Caco-2 (cell line): ENCODE measurements around the gene SCRN1. TPM values are rescaled to one million over a fixed set of nuclear protein-coding genes. Genes with fewer than 3 reads are reported as not detected.

Source experiments
- BruUV-seq: library from RNA; stranded (reverse); fragments of 400-500 nt; replicated peaks from 2 replicates; lab custom pipeline; 2021; lab: Mats Ljungman, UMichigan
- CTCF ChIA-PET: fragments of 300-600 bp; sonication (Branson Sonifier 250); formaldehyde crosslinking; loops from one replicate; lab custom pipeline; 2022; ENCODE audit warnings: antibody characterized with exemption; lab: Charles Lee
- POLR2A ChIA-PET: fragments of 300-600 bp; sonication (Branson Sonifier 250); formaldehyde crosslinking; loops from one replicate; lab custom pipeline; 2022; ENCODE audit warnings: antibody characterized with exemption; lab: Charles Lee
- DNase-seq, 2 experiments: peaks; one replicate each; pipeline versions ENCODE4 v3.0.0 to v3.0.0-alpha.2; 2020 to 2022
- H3K27me3 ChIP-seq: replicated peaks from 2 replicates; pipeline ENCODE4 v1.6.0; 2011; ENCODE audit warnings: low read length; ENCODE audit not compliant: control insufficient read depth, insufficient read depth
- H3K36me3 ChIP-seq: 2 replicates; pipeline ENCODE4 v1.5.1; 2011; ENCODE audit warnings: low read length; ENCODE audit not compliant: control insufficient read depth, insufficient read depth
- H3K4me1 ChIP-seq: fragments of 250-450 bp; sonication (Bioruptor Pico); 2 replicates; pipeline ENCODE4 v1.5.1; 2020; ENCODE audit warnings: mild to moderate bottlenecking
- H3K4me3 ChIP-seq: 2 replicates; pipeline ENCODE4 v1.5.1; 2011; ENCODE audit warnings: low read depth, mild to moderate bottlenecking, control low read depth, low read length
- H3K9me3 ChIP-seq: fragments of 250-450 bp; sonication (Bioruptor Pico); 2 replicates; pipeline ENCODE4 v1.5.1; 2020; ENCODE audit warnings: mild to moderate bottlenecking, moderate library complexity
- H3K27ac Mint-ChIP-seq: one replicate; pipeline ENCODE4 v1.8.0; 2022; ENCODE audit warnings: mixed read lengths; ENCODE audit not compliant: unreplicated experiment
- H3K27me3 Mint-ChIP-seq: one replicate; pipeline ENCODE4 v1.8.0; 2022; ENCODE audit warnings: mixed read lengths; ENCODE audit not compliant: insufficient read depth, unreplicated experiment
- H3K36me3 Mint-ChIP-seq: one replicate; pipeline ENCODE4 v1.8.0; 2022; ENCODE audit warnings: mild to moderate bottlenecking, mixed read lengths; ENCODE audit not compliant: insufficient read depth, unreplicated experiment
- H3K4me1 Mint-ChIP-seq: one replicate; pipeline ENCODE4 v1.8.0; 2022; ENCODE audit warnings: low read depth, mixed read lengths; ENCODE audit not compliant: unreplicated experiment
- H3K4me3 Mint-ChIP-seq: one replicate; pipeline ENCODE4 v1.8.0; 2022; ENCODE audit warnings: mild to moderate bottlenecking, moderate library complexity, mixed read lengths; ENCODE audit not compliant: unreplicated experiment
- H3K9me3 Mint-ChIP-seq: one replicate; pipeline ENCODE4 v1.8.0; 2022; ENCODE audit warnings: mixed read lengths; ENCODE audit not compliant: unreplicated experiment
- intact Hi-C: fragments of 100-400 bp; cut with micrococcal nuclease; formaldehyde crosslinking; loops from one replicate; pipeline ENCODE4 v1.10.0; 2022; ENCODE audit not compliant: unreplicated experiment
- total RNA-seq: library from RNA; stranded (reverse); gene quantifications from 2 replicates; pipeline ENCODE4 v1.2.3, GENCODE V29; 2022
- TF ChIP-seq, protein P1 (sequence below), 2 experiments: fragments of 200-600 bp in 1 of 2; IDR thresholded peaks; 1 replicate in 1 of 2; 2 replicates in 1 of 2; pipeline versions ENCODE4 v1.5.1 to v1.8.0; 2011 to 2022; ENCODE audit warnings: antibody characterized with exemption in 1 of 2, control low read depth in 1 of 2, inconsistent platforms in 1 of 2, low read depth in 1 of 2, low read length in 1 of 2, mild to moderate bottlenecking in 1 of 2, moderate library complexity in 1 of 2; ENCODE audit not compliant: insufficient read depth in 1 of 2, severe bottlenecking in 1 of 2, unreplicated experiment in 1 of 2

The SCRN1 gene
- total RNA-seq, 1 experiment from 2014 or later: 92.9 TPM

GRCh38 chr7:30027065-30027456 lies 37.5 kb upstream of the SCRN1 start:
- BruUV-seq: no TSS peak
- Histone ChIP-seq H3K4me1 (peaks cover 8% of the 10 kb centered on the region), H3K27me3 (no peaks in the 10 kb centered on the region), H3K4me3 (peak overlapping the region; percentile 89), H3K36me3 (no peaks in the 10 kb centered on the region), H3K9me3 (no peaks in the 10 kb centered on the region)
- CTCF ChIA-PET: interaction anchor here (3.3 kb wide), 1 partner anchor 35 kb away, joined by 15 read pairs; no protein-coding TSS in a partner anchor
- peak overlapping the region; percentile 94 for H3K27ac Mint-ChIP-seq
- no peak overlapping the region for H3K4me3 Mint-ChIP-seq
- TF ChIP-seq, protein P1, sequence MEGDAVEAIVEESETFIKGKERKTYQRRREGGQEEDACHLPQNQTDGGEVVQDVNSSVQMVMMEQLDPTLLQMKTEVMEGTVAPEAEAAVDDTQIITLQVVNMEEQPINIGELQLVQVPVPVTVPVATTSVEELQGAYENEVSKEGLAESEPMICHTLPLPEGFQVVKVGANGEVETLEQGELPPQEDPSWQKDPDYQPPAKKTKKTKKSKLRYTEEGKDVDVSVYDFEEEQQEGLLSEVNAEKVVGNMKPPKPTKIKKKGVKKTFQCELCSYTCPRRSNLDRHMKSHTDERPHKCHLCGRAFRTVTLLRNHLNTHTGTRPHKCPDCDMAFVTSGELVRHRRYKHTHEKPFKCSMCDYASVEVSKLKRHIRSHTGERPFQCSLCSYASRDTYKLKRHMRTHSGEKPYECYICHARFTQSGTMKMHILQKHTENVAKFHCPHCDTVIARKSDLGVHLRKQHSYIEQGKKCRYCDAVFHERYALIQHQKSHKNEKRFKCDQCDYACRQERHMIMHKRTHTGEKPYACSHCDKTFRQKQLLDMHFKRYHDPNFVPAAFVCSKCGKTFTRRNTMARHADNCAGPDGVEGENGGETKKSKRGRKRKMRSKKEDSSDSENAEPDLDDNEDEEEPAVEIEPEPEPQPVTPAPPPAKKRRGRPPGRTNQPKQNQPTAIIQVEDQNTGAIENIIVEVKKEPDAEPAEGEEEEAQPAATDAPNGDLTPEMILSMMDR (IDR thresholded peaks at IDR 0.05; ENCODE audit: insufficient read depth in 1 of 2, low read depth in 1 of 2, low read length in 1 of 2, severe bottlenecking in 1 of 2, unreplicated experiment in 1 of 2): no peak
- POLR2A ChIA-PET: no interaction called here
- H3K4me1 Mint-ChIP-seq: peaks cover 15% of the 10 kb centered on the region
- no peaks in the 10 kb centered on the region for H3K27me3 Mint-ChIP-seq
- intact Hi-C loops: loop anchor here (2.0 kb wide), 1 partner anchor 36 kb away; no protein-coding TSS in a partner anchor
- no peaks in the 10 kb centered on the region for H3K9me3 Mint-ChIP-seq
- H3K36me3 Mint-ChIP-seq: peaks cover 12% of the 10 kb centered on the region
- no peak for DNase-seq

GRCh38 chr7:30026229-30027064 lies 36.8 kb upstream of the SCRN1 start, which contains the start of gene FKBP14:
Gene FKBP14, minus strand, starts transcription at chr7:30026702. Its CDS starts 194 bp downstream, at chr7:30026508.
- ChIA-PET POLR2A (no interaction called here), CTCF (interaction anchor here (3.3 kb wide), 1 partner anchor 36 kb away, joined by 15 read pairs; no protein-coding TSS in a partner anchor)
- Mint-ChIP-seq H3K4me1 (peaks cover 15% of the 10 kb centered on the region), H3K27me3 (no peaks in the 10 kb centered on the region), H3K9me3 (no peaks in the 10 kb centered on the region), H3K4me3 (no peak within 1 kb of the TSS), H3K27ac (peak within 1 kb of the TSS; percentile 94), H3K36me3 (peaks cover 12% of the 10 kb centered on the region)
- peak within 1 kb of the TSS; percentile 89 for H3K4me3 ChIP-seq
- no peaks in the 10 kb centered on the region for H3K27me3 ChIP-seq
- no peaks in the 10 kb centered on the region for H3K9me3 ChIP-seq
- TSS peak; percentile 79 for BruUV-seq
- peak; percentile 97 to 99 for DNase-seq
- intact Hi-C loops: loop anchor here (1.0 to 2.0 kb wide), 2 partner anchors 36 to 38 kb away; no protein-coding TSS in a partner anchor
- H3K36me3 ChIP-seq: no peaks in the 10 kb centered on the region
- H3K4me1 ChIP-seq: peaks cover 8% of the 10 kb centered on the region
- TF ChIP-seq, protein P1 (IDR thresholded peaks at IDR 0.05; ENCODE audit: insufficient read depth in 1 of 2, low read depth in 1 of 2, low read length in 1 of 2, severe bottlenecking in 1 of 2, unreplicated experiment in 1 of 2): no peak

- ChIA-PET CTCF (interaction anchor here (0.8 kb wide), 1 partner anchor 38 kb away, joined by 3 read pairs; no protein-coding TSS in a partner anchor), POLR2A (no interaction called here)
- TF ChIP-seq, protein P1 (IDR thresholded peaks at IDR 0.05; ENCODE audit: insufficient read depth in 1 of 2, low read depth in 1 of 2, low read length in 1 of 2, severe bottlenecking in 1 of 2, unreplicated experiment in 1 of 2): no peak
- no peaks in the 10 kb centered on the region for H3K36me3 ChIP-seq
- no peaks in the 10 kb centered on the region for H3K27me3 Mint-ChIP-seq
- H3K27me3 ChIP-seq: no peaks in the 10 kb centered on the region
- H3K9me3 Mint-ChIP-seq: no peaks in the 10 kb centered on the region
- no TSS peak for BruUV-seq
- no peaks in the 10 kb centered on the region for H3K9me3 ChIP-seq
- H3K36me3 Mint-ChIP-seq: peaks cover 9% of the 10 kb centered on the region
- H3K27ac Mint-ChIP-seq: no peak overlapping the region
- DNase-seq: no peak
- no peak overlapping the region for H3K4me3 Mint-ChIP-seq
- intact Hi-C loops: no loop called here
- H3K4me1 Mint-ChIP-seq: peaks cover 15% of the 10 kb centered on the region
- no peak overlapping the region for H3K4me3 ChIP-seq
- H3K4me1 ChIP-seq: peaks cover 8% of the 10 kb centered on the region
Measured at GRCh38 chr7:30023524-30023923, 33.9 kb upstream of the SCRN1 start.
